Right lobe of liver (tissue), 4 donors: ENCODE data around the gene CBL.
"Not testable (repeated sequence)": the region's sequence is repeated elsewhere in the genome, so short reads cannot be mapped to it uniquely, and the experiment has no call there.

Source experiments
- POLR2A ChIP-seq: fragments of 450-650 bp; IDR thresholded peaks from one replicate; pipeline ENCODE4 v1.6.1; 2017; ENCODE audit warnings: antibody characterized with exemption, mild to moderate bottlenecking
- TF ChIP-seq, protein P1 (sequence below), 4 donors: fragments of 200-600 bp in 3 of 4; fragments of 450-650 bp in 1 of 4; IDR thresholded peaks; one replicate each; pipeline versions ENCODE4 v1.5.1 to v1.8.0; 2016 to 2022; ENCODE audit warnings: antibody characterized with exemption in 4 of 4, mild to moderate bottlenecking in 2 of 4
- donor health status: DM: no; HTN: no; CAD: no.
- donor health status: DM: no; HTN: no; CAD: no.
- donor health status: DM: no; HTN: yes; CAD: no.

DNA sequence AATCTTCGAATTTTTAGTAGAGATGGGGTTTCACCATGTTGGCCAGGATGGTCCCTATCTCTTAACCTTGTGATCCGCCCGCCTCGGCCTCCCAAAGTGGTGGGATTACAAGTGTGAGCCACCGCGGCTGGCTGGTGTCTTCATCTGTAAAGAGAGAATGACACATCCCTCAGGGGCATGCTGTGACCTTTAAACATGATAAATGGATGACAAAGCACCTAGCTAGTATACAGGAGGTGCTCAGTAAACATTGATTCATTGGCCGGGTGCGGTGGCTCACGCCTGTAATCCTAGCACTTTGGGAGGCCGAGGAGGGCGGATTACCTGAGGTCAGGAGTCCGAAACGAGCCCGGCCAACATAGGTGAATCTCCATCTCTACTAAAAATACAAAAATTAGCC, 14.9 kb upstream of the CBL start:
- TF ChIP-seq, protein P1, sequence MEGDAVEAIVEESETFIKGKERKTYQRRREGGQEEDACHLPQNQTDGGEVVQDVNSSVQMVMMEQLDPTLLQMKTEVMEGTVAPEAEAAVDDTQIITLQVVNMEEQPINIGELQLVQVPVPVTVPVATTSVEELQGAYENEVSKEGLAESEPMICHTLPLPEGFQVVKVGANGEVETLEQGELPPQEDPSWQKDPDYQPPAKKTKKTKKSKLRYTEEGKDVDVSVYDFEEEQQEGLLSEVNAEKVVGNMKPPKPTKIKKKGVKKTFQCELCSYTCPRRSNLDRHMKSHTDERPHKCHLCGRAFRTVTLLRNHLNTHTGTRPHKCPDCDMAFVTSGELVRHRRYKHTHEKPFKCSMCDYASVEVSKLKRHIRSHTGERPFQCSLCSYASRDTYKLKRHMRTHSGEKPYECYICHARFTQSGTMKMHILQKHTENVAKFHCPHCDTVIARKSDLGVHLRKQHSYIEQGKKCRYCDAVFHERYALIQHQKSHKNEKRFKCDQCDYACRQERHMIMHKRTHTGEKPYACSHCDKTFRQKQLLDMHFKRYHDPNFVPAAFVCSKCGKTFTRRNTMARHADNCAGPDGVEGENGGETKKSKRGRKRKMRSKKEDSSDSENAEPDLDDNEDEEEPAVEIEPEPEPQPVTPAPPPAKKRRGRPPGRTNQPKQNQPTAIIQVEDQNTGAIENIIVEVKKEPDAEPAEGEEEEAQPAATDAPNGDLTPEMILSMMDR (IDR thresholded peaks at IDR 0.05) = not testable (repeated sequence)
- TF ChIP-seq POLR2A = not testable (repeated sequence)
